NCI-H1417 (cell line): ENCODE measurements around the gene TRIM14.
"Not testable (repeated sequence)": the region's sequence is repeated elsewhere in the genome, so short reads cannot be mapped to it uniquely, and the experiment has no call there.

Source experiments
- DNase-seq, 3 experiments: peaks; one replicate each; lab custom pipeline; 2025; lab: John Stamatoyannopoulos, UW

TRIM14 gene

DNA sequence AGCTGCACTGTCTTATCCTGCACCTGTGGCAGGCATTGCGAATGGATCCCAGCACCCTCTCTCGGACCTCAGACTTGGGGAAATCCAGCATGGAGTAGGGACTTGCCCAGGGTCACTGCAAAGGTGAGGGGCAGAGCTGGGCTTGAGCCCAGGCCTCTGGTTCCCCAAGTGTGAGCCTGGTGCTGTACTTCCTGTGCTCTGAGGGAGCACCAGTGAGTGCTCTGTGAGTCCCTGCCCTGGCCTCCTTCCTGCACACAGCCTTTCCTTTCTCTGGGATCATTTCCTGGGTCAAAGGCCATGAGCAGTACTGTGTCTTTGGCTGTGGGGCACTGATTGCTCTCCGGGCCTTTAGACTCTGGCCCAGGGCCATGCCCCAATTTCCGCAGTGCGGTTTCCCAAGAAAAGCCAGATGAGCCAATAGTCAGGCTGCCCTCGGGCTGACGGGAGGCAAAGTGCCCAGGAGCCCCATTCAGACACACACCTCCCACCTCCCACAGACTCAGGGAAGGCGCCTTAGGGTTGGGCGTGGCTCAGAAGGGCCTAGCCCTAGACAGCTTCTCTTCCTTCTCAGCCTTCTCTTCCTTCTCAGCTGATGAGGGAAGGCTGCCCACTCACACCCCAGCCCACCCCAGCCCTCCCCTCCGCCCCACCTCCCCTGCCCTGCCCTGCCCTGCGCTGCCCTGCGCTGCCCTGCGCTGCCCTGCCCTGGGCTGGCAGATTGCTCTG lies 23.3 kb upstream of the TRIM14 start:
- no peak for DNase-seq

DNA sequence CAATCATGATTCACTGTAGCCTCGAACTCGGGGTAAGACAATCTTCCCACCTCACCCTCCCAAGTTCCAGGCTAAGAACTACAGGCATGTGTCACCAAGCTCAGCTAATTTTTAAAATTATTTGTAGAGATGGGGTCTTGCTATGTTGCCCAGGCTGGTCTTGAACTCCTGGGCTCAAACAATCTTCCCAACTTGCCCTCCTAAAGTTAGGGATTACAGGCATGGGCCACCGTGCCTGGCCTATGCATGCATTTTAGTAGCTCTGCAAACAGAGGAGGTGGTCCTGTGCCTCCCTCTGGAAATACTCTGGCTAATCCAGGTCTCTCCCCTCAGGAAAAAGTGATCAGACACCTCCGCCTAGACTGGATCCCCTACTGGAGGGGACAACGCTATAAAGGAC lies 21.5 kb upstream of the TRIM14 start:
- DNase-seq = no peak

DNA sequence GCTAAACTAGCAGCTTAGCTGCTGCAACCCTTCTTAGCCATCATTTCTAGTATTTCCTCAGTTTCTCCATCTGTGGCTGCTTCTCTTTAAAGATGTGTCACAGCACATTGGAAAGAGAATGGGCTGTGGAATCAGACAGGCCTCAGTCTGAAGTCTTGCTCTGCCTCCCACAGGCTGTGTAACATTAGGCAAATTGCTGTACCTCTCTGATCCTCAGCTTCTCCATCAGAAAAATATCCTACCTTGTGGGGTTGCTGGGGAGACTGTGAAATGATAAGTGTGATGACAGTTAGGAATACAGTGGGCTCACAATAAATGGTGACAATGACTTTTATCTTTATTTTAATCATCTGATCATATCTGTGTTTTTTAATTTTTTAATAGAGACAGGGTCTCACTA lies 17.5 kb upstream of the TRIM14 start:
- no peak for DNase-seq

GRCh38 chr9:98135938-98136337 lies 16.9 kb upstream of the TRIM14 start:
- DNase-seq = no peak

GRCh38 chr9:98135558-98135934 lies 16.5 kb upstream of the TRIM14 start:
- no peak for DNase-seq

GRCh38 chr9:98134702-98135557 lies 15.9 kb upstream of the TRIM14 start:
- DNase-seq = no peak

DNA sequence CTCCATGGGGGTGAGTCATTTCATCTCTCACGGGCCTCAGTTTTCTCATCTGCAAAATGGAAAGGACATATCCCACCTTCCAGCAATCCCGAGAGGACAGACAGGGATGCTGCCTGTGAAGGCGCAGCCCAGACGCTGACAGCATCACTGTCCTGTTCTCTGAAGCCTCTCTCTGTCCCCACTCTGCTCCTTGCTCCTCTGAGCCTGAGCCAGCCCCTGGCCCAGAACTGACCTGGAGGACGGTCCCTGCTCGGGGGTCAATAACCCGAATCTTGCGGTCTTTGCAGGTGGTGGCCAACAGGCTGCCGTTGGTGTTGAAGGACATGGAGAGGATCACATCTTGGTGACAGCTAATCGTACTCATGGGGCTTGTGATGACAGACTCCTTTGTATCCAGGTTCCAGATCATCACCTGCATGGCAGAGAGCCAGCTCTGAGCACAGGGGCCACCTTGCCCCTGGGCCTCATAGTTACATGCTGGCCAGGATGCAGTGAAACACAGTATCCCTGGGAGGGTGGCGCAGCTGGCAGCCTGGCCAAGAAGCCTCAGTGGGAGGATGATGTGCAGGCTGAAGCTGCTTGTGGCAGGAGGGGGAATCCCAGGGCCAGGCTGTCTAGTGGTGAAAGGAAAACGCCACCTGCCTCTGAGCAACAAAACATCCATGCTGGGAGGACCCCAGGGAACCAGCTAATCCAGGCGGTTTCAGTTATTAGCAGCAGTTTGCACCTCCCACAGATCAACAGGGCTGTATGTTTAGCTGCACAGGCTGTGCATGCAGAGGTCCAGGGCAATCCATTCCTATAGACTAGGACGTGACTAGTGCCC lies 14.0 kb upstream of the TRIM14 start:
- DNase-seq = peak; percentile 33 to 98 (median 92)

DNA sequence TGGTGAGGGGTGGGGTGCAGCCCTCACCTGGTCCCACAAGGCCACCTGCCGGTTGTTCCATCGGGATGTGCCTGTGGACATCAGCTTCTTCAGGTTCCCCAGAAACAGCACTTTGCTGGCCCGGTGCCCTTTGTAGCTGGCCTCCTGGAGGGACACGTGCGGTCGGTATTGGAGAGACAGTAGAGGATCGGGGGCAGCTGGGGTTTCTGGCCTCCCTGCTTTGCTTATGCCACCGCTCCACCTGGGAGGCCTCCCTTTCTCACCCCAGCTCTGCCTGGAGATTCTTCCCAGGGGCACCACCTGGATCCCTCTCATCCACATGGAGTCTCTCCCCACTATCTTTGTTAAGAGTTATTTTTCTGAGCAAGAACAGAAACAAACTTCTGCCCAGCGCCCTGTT lies 13.1 kb upstream of the TRIM14 start:
- DNase-seq = peak in 1 of 3 experiments; percentile 38

DNA sequence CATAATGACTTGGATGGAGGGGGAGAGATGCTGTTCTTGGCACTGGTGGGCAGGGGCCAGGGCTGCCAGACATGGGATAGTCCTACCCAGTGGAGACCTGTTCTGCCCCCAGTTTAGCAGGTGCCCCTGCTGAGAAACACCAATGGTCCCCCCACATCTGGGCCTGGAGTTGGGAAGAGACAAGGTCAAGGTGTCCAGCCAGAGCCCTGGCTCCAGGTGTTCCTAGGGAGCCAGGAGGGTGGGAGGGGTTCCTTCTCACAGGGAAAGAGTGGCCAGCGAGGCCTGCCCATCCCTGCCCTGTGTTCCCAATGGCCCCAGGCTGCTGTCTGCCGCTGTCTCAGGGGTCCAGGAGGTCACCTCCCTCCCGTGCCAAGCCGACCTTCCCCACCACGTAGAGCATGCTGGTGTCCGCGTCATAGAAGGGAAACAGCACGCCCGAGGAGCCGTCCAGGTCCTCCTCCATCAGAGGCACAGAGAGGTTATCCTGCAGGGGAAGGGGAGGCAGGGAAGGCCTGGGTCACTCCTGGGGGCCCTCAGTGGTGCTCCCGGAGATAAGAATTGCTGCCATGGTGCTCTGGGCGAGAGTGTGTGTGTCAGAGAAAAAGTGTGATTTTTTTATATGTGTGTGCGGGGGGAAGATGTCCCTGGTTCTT lies 11.7 kb upstream of the TRIM14 start:
- DNase-seq = no peak

DNA sequence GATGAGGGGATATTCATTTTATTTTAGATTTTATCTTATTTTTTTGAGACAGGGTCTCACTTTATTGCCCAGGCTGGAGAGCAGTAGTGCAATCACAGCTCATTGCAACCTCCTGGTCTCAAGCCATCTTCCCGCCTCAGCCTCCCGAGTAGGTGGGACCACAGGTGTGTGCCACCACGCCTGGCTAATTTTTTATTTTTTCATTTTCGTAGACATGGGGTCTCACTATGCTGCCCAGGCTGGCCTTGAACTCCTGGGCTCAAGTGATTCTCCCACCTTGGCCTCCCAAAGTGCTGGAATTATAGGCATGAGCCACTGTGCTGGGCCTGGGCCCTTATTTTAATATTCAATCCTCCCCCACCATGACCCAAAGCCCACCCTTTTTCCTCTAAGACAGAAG lies 11.0 kb upstream of the TRIM14 start:
- not testable (repeated sequence) for DNase-seq

DNA sequence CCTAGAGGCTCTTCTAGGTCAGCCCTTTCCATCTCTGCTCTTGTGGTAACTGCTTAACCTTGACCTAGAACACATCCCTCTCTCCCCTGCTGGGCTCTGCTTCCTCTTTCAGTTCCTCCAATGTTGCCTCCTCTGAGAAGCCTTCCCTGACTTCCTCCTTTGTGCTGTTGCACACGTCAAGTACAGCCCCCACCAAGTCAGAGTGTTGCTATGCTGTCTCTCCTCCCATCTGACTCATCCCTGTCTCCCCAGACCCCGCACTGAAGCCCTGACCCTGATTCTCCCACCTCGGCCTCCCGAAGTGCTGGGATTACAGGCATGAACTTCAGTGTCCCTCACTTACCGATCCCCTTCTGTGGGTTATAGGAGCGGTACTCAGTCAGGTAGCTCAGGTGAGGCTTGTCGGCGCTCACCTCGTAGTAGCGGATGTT lies 10.4 kb upstream of the TRIM14 start:
- DNase-seq = no peak

DNA sequence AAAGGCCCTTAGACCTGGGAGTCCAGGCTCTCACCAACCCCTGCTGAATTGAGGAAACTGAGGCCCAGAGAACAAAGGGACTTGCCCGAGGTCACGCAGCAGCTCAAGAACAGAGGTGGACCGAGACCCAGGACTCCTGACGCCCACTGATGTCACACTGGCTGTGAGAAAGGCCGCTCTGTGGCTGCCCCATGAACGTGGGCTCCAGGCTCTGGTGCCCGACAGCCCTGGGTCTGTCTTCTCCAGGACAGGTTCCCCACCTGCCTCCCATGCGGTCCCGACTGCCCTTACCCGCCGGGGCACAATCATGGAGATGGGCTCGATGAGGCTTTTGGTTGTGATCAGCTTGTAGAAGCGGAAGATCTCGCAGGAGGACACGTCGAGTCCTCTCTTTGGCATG lies 9.3 kb upstream of the TRIM14 start:
- DNase-seq = no peak

- DNase-seq = no peak
These were observed 8.2 kb upstream of the TRIM14 start for GRCh38 chr9:98127226-98127625.

DNA sequence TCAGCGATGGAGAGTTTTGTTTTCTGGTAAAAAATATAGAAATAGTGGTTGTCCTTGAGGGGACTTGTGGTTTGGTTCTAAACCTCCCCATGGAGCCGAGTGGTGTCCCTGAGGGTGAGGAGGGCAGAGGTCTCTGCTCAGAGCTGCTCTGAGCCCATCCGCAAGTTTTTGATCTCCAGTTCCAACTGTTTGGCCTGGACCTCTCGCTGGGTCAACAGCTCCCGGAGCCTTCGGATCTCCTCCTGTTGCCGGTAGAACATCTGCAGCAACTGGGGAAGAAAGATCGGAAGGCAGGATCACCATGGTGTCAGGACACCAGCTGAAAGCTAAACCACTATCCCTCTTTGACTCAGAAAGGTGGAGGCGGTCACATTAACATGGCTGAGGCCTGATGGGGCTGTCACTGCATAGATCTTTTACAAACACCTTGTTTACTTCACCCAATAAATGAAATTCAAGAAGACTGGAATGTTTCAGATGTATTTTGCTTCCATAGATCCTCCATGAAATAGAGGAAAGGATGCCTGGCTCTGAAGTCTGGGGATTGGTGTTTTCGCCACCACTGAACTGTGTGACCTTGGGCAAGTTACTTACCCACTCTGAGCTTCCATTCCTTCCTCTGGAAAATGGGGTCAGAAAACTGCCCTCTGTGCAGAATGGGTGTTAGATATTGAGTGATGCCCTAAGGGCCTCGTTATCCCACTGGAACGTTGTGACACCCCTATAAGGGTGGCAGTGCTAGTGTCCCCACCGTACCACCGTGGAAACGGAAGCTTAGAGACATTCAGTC lies 5.8 kb upstream of the TRIM14 start:
- no peak for DNase-seq

DNA sequence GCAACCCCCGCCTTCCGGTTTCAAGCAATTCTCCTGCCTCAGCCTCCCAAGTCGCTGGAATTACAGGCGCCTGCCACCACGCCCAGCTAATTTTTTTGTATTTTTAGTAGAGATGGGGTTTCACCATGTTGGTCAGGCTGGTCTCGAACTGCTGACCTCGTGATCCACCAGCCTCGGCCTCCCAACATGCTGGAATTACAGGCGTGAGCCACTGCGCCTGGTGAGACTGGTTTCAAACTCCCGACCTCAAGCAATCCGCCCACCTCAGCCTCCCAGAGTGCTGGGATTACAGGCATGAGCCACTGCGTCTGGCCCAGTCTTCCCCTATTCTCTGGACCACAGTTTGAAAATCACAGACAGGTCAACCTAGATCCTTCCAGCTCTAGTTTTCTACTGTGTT lies 5.1 kb upstream of the TRIM14 start:
- not testable (repeated sequence) for DNase-seq

DNA sequence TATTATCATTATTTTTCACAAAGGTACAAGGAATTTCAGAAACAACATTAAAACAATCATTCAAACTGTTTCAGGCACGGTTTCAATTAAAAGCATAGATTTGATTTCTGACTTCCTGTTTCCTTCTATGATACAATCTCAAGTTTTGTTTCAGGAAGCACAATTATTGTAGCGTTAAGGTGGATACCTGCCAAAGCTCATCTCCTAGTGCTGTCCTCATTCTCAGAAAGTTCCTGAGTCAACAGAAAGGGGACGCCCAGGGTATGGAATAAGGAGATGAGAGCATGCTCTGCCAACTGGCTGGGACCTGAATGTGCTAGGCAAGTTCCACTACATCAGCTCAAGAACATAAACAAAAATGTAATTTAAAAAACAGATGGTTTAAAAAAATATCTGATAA lies 2.0 kb upstream of the TRIM14 start:
- no peak for DNase-seq

DNA sequence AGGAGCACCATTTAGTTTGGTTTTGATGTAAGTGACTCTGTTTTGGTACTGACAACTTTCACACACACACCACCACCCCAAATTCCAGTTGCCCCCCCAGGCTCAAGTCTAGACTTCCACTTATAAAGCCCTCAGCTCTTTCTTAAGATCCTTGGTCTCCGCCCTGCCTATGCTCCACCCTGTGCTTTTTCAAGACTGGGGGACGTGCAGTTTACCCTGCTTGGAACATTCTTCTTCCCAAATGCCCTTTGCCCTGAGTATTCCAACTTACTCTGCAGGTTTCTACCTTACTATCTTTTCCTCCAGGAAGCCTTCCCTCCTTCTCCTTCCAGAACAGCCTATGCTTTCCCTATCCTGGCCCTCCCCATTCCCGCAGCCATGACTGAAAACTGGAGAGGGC lies 1.5 kb upstream of the TRIM14 start:
- no peak for DNase-seq

DNA sequence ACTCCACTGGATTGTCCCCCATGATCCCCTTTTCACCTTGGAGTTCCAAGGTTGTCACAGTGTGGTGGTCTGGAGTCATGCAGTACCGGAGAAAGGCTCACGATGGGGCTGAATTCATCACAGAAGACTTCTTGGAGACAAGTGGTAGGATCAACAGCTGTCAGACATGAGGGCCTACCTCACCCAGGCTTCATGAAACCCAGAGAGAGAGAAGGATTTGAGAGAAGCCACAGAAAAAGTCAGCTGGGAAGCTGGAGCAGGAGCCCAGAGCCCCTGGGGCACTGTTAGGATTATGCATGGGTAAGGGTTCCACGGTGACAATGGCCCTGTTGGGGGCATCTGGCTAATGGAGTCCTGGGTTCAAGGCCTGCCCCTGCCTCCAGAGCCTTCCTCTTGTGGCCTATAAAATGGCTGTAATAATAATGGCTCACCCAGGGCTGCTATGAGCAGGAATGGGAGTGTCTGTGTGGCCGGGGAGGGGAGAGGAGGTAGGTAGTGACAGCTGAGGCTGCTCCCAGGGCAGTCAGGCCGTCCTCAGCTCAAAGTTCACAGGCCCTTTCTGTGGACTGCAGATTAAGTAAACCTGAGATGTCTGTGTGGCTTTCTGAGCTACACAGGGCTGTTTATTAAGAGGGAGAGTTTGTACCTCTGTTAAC lies 910 bp downstream of the TRIM14 start:
- DNase-seq = peak in 1 of 3 experiments; percentile 33

DNA sequence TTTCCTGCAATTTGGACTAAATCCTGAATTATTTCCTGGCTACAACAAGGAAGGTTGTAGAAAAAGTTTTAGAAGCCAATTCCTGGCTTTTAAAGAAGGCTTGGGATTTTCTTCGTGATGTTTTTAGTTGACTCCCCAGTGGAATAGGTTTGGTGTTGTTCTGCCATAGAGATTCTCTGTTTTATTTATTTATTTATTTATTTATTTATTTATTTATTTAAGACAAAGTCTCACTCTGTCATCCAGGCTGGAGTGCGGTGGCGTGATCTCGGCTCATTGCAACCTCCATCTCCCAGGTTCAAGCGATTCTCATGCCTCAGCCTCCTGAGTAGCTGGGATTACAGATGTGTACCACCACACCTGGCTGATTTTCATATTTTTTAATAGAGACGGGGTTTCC lies 1.9 kb downstream of the TRIM14 start:
- not testable (repeated sequence) for DNase-seq

DNA sequence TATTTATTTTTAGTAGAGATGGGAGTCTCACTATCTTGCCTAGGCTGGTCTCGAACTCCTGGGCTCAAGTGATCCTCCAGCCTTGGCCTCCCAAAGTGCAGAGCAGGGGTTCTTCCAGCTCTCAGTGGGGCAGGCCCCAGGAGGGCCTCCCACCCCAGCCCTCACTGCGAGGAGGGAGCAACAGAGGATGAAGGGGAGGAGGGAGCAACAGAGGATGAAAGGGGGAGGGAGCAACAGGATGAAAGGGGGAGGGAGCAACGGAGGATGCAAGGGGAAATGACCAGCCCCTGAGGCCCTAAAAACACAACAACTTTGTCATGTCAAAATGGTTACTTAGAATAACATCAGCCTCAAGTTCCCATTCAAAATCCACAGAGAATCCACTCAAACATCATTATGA lies 10.0 kb downstream of the TRIM14 start:
- DNase-seq = no peak
